WTC11 (cell line): ENCODE data around the gene STAB1. TPM values are rescaled to one million over a fixed set of nuclear protein-coding genes. Genes with fewer than 3 reads are reported as not detected.

Source experiments
- ATAC-seq: fragments of 200-7000 bp; cut with Tn5 transposase; 2 replicates; pipeline ENCODE4 v1.10.0; 2021; ENCODE audit warnings: mild to moderate bottlenecking, moderate library complexity
- CTCF ChIA-PET: fragments of 300-600 bp; sonication (Branson Sonifier 250); formaldehyde crosslinking; loops from one replicate; lab custom pipeline; 2021; ENCODE audit warnings: antibody characterized with exemption; lab: Charles Lee
- POLR2A ChIA-PET: fragments of 350-600 bp; sonication (Branson Sonifier 250); formaldehyde crosslinking; loops from one replicate; lab custom pipeline; 2021; ENCODE audit warnings: antibody characterized with exemption; lab: Charles Lee
- DNase-seq: peaks from one replicate; pipeline ENCODE4 v3.0.0; 2021; ENCODE audit warnings: low spot score
- H3K27ac Mint-ChIP-seq: 2 replicates; pipeline ENCODE4 v1.8.0; 2021; ENCODE audit warnings: mixed read lengths
- H3K27me3 Mint-ChIP-seq: 2 replicates; pipeline ENCODE4 v1.8.0; 2021; ENCODE audit warnings: low read depth, mild to moderate bottlenecking, moderate library complexity, mixed read lengths
- H3K36me3 Mint-ChIP-seq: 2 replicates; pipeline ENCODE4 v1.8.0; 2021; ENCODE audit warnings: mixed read lengths
- H3K4me1 Mint-ChIP-seq: 2 replicates; pipeline ENCODE4 v1.8.0; 2022; ENCODE audit warnings: mixed read lengths
- H3K4me3 Mint-ChIP-seq: 2 replicates; pipeline ENCODE4 v1.8.0; 2021; ENCODE audit warnings: mild to moderate bottlenecking, moderate library complexity, mixed read lengths
- H3K9me3 Mint-ChIP-seq: 2 replicates; pipeline ENCODE4 v1.8.0; 2021; ENCODE audit warnings: mixed read lengths
- CBFB ChIP-seq: sonication (generic); formaldehyde crosslinking; IDR thresholded peaks from 2 replicates; pipeline ENCODE4 v1.8.1; 2022; ENCODE audit warnings: mild to moderate bottlenecking, low read depth, missing genetic modification reagents
- ELF4 ChIP-seq: sonication (generic); formaldehyde crosslinking; IDR thresholded peaks from 2 replicates; pipeline ENCODE4 v1.8.1; 2022; ENCODE audit warnings: low read depth, mild to moderate bottlenecking, moderate library complexity, missing genetic modification reagents
- FOXJ3 ChIP-seq: sonication (generic); formaldehyde crosslinking; IDR thresholded peaks from 2 replicates; pipeline ENCODE4 v1.9.0; 2021; ENCODE audit warnings: missing genetic modification reagents, mild to moderate bottlenecking, borderline replicate concordance
- GABPB1 ChIP-seq: sonication (generic); formaldehyde crosslinking; IDR thresholded peaks from 2 replicates; pipeline ENCODE4 v1.8.1; 2023; ENCODE audit warnings: mild to moderate bottlenecking, missing genetic modification reagents
- IRF2 ChIP-seq: sonication (generic); formaldehyde crosslinking; IDR thresholded peaks from 2 replicates; pipeline ENCODE4 v1.8.0; 2022; ENCODE audit warnings: low read depth, missing genetic modification reagents, borderline replicate concordance
- MYBL2 ChIP-seq: sonication (generic); formaldehyde crosslinking; IDR thresholded peaks from 2 replicates; pipeline ENCODE4 v1.8.1; 2023; ENCODE audit warnings: mild to moderate bottlenecking, moderate library complexity, missing genetic modification reagents
- NFATC4 ChIP-seq: fragments of 250-450 bp; sonication (Bioruptor Pico); IDR thresholded peaks from 2 replicates; pipeline ENCODE4 v1.9.0; 2021; ENCODE audit warnings: mild to moderate bottlenecking
- RELA ChIP-seq: sonication (generic); formaldehyde crosslinking; IDR thresholded peaks from 2 replicates; pipeline ENCODE4 v1.8.1; 2022; ENCODE audit warnings: missing genetic modification reagents, mild to moderate bottlenecking, borderline replicate concordance
- ZNF396 ChIP-seq: fragments of 250-450 bp; sonication (Bioruptor Pico); IDR thresholded peaks from 2 replicates; pipeline ENCODE4 v1.8.0; 2021; ENCODE audit warnings: mild to moderate bottlenecking, moderate library complexity, borderline replicate concordance
- ZNF671 ChIP-seq: fragments of 250-450 bp; sonication (Bioruptor Pico); IDR thresholded peaks from 2 replicates; pipeline ENCODE4 v1.8.0; 2021; ENCODE audit warnings: mild to moderate bottlenecking
- total RNA-seq: library from RNA; stranded (reverse); gene quantifications from 3 replicates; pipeline ENCODE4 v1.2.3, GENCODE V29; 2021
- TF ChIP-seq, protein P1 (sequence below): fragments of 250-450 bp; sonication (Bioruptor Pico); IDR thresholded peaks from 2 replicates; pipeline ENCODE4 v1.8.0; 2021; ENCODE audit warnings: mild to moderate bottlenecking
- TF ChIP-seq, protein P2 (sequence below): sonication (generic); formaldehyde crosslinking; IDR thresholded peaks from 2 replicates; pipeline ENCODE4 v1.8.1; 2022; ENCODE audit warnings: mild to moderate bottlenecking, missing genetic modification reagents, moderate library complexity, borderline replicate concordance
- TF ChIP-seq, protein P3 (sequence below): sonication (generic); formaldehyde crosslinking; conservative IDR thresholded peaks from 2 replicates; pipeline ENCODE4 v1.8.1; 2023; ENCODE audit warnings: mild to moderate bottlenecking, low read depth, missing genetic modification reagents, moderate library complexity
- TF ChIP-seq, protein P4 (sequence below): fragments of 200-600 bp; IDR thresholded peaks from 2 replicates; pipeline ENCODE4 v1.8.0; 2022; ENCODE audit warnings: antibody characterized with exemption
- TF ChIP-seq, protein P5 (sequence below): sonication (generic); formaldehyde crosslinking; IDR thresholded peaks from 2 replicates; pipeline ENCODE4 v1.8.0; 2022; ENCODE audit warnings: missing genetic modification reagents
- TF ChIP-seq, protein P6 (sequence below): fragments of 250-450 bp; sonication (Bioruptor Pico); IDR thresholded peaks from 2 replicates; pipeline ENCODE4 v1.9.0; 2021; ENCODE audit warnings: mild to moderate bottlenecking

STAB1 gene
- total RNA-seq, 1 experiment from 2014 or later, result 1.9 TPM

DNA sequence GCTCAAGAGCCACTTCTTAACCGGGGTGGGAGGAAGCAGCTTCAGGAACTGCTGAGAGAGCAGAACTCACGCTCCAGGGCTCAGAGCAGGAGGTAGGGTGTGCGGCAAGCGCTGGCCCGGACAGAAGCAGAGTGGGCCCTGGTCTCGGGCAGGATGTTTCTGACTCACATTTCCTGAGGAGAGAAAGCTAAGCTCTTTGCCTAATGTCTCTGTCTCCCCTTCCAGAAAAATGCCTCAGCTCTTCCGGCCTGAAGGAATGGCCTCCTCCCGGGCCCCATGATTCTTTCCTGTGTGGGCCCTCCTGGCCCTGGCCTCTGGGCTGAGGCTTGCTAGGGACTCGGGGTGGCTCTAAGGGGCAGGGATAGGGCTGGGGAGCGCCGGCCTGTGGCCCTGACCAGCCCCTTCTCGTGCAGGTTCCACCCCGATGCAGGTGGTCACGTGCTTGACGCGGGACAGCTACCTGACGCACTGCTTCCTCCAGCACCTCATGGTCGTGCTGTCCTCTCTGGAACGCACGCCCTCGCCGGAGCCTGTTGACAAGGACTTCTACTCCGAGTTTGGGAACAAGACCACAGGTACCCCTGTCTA, 4.1 kb upstream of the STAB1 start:
- Mint-ChIP-seq H3K36me3 (peaks cover 20% of the 10 kb centered on the region), H3K27me3 (no peaks in the 10 kb centered on the region), H3K4me3 (no peak overlapping the region), H3K27ac (no peak overlapping the region), H3K9me3 (no peaks in the 10 kb centered on the region), H3K4me1 (no peaks in the 10 kb centered on the region)
- ChIA-PET POLR2A (no interaction called here), CTCF (interaction anchor here (1.4 to 3.6 kb wide), 2 partner anchors 9 to 19 kb away, joined by 5 to 10 read pairs; no protein-coding TSS in a partner anchor)
- TF ChIP-seq, protein P1, sequence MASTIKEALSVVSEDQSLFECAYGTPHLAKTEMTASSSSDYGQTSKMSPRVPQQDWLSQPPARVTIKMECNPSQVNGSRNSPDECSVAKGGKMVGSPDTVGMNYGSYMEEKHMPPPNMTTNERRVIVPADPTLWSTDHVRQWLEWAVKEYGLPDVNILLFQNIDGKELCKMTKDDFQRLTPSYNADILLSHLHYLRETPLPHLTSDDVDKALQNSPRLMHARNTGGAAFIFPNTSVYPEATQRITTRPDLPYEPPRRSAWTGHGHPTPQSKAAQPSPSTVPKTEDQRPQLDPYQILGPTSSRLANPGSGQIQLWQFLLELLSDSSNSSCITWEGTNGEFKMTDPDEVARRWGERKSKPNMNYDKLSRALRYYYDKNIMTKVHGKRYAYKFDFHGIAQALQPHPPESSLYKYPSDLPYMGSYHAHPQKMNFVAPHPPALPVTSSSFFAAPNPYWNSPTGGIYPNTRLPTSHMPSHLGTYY, result no peak
- no peak for TF ChIP-seq GABPB1 (CRISPR knock-in tag)
- no peak for TF ChIP-seq MYBL2 (CRISPR knock-in tag)
- no peak for TF ChIP-seq ZNF671 (CRISPR knock-in tag)
- DNase-seq (no peak), ATAC-seq (no peak)

DNA sequence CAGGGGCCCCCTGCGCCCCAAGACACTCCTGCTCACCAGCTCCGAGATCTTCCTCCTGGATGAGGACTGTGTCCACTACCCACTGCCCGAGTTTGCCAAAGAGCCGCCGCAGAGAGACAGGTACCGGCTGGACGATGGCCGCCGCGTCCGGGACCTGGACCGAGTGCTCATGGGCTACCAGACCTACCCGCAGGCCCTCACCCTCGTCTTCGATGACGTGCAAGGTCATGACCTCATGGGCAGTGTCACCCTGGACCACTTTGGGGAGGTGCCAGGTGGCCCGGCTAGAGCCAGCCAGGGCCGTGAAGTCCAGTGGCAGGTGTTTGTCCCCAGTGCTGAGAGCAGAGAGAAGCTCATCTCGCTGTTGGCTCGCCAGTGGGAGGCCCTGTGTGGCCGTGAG, 3.1 kb upstream of the STAB1 start:
- POLR2A ChIA-PET, result no interaction called here
- H3K36me3 Mint-ChIP-seq, result peaks cover 20% of the 10 kb centered on the region
- no peaks in the 10 kb centered on the region for H3K9me3 Mint-ChIP-seq
- H3K27ac Mint-ChIP-seq, result no peak overlapping the region
- ATAC-seq (no peak), DNase-seq (no peak)
- no peaks in the 10 kb centered on the region for H3K27me3 Mint-ChIP-seq
- no peak for TF ChIP-seq ELF4 (CRISPR knock-in tag)
- no peaks in the 10 kb centered on the region for H3K4me1 Mint-ChIP-seq
- no peak overlapping the region for H3K4me3 Mint-ChIP-seq
- CTCF ChIA-PET, result interaction anchor here (0.5 to 1.2 kb wide), 2 partner anchors 10 to 191 kb away, joined by 3 read pairs; no protein-coding TSS in a partner anchor

DNA sequence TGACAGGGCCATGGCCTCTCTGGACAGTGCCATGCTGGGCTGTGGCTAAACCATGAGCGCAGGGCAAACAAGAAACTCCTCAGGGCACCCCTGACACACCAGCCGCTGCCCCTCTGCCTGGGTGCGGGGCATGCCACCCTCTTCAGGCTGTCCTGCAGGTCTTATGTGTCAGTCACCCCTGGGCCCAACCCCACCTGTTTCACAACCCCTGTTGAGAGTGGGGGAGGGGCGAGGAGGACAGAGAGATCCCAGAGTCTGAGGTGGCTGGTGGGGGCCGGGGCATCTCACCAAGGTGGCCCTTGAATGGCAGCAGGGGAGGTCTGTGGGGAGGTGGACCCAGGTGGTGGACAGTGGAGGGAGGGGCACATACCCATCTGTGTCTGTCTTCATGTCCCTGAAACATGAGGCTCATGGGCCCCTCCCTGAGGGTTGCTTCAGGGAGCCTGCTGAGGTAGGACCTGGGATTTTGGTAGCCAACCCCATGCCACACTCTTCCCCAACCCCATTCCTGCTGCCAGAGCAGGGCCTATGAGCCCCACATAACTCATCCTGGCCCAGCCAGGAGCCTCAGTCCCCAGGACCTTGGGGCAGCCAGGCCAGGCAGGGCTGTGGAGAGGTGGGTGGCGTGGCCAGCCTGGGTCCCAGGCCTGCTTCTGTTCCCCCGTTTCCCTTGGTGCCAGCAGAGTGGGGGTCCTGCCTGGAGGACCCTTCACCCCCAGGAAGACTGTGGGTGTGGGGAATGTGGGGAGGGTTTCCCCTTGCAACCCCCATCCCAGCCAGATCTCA, 1.7 kb upstream of the STAB1 start:
- H3K4me1 Mint-ChIP-seq, result no peaks in the 10 kb centered on the region
- 0 out of 2 replicates have a peak, but pooled peaks have one; percentile 7 for ATAC-seq

DNA sequence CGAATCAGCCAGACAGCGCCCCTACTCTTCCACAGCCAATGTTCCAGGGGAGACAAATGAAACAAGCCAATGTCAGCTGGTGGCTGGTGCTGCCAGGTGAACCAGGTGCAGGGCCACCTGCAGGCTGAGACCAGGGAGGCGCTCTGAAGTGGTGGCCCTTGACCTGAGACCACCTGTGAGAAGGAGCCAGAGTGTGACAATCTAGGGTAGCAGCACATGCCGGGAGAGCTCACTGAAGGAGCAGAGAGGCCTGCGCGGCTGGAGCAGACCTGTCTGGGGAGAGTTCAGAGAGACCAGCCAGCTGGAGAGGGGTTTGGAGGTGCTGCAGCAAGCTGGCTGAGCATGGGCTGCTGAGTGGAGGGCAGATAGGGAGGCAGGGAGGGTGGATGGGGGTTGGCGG, 693 bp upstream of the STAB1 start:
- Mint-ChIP-seq H3K4me1 (no peaks in the 10 kb centered on the region), H3K9me3 (no peaks in the 10 kb centered on the region), H3K27ac (0 out of 2 replicates have a peak overlapping the region, but pooled peaks have one; percentile 17), H3K27me3 (no peaks in the 10 kb centered on the region), H3K36me3 (peaks cover 12% of the 10 kb centered on the region; the same call in 1 of the 2 replicates), H3K4me3 (no peak overlapping the region)
- ATAC-seq (peak; percentile 49), DNase-seq (no peak)
- POLR2A ChIA-PET, result no interaction called here
- CTCF ChIA-PET, result interaction anchor here (0.5 to 2.5 kb wide), 5 partner anchors 13 to 274 kb away, joined by 3 to 9 read pairs (median 6); no protein-coding TSS in a partner anchor
- TF ChIP-seq, protein P2, sequence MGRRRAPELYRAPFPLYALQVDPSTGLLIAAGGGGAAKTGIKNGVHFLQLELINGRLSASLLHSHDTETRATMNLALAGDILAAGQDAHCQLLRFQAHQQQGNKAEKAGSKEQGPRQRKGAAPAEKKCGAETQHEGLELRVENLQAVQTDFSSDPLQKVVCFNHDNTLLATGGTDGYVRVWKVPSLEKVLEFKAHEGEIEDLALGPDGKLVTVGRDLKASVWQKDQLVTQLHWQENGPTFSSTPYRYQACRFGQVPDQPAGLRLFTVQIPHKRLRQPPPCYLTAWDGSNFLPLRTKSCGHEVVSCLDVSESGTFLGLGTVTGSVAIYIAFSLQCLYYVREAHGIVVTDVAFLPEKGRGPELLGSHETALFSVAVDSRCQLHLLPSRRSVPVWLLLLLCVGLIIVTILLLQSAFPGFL (CRISPR knock-in tag), result no peak
- TF ChIP-seq, protein P3, sequence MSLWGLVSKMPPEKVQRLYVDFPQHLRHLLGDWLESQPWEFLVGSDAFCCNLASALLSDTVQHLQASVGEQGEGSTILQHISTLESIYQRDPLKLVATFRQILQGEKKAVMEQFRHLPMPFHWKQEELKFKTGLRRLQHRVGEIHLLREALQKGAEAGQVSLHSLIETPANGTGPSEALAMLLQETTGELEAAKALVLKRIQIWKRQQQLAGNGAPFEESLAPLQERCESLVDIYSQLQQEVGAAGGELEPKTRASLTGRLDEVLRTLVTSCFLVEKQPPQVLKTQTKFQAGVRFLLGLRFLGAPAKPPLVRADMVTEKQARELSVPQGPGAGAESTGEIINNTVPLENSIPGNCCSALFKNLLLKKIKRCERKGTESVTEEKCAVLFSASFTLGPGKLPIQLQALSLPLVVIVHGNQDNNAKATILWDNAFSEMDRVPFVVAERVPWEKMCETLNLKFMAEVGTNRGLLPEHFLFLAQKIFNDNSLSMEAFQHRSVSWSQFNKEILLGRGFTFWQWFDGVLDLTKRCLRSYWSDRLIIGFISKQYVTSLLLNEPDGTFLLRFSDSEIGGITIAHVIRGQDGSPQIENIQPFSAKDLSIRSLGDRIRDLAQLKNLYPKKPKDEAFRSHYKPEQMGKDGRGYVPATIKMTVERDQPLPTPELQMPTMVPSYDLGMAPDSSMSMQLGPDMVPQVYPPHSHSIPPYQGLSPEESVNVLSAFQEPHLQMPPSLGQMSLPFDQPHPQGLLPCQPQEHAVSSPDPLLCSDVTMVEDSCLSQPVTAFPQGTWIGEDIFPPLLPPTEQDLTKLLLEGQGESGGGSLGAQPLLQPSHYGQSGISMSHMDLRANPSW (CRISPR knock-in tag), result no peak
- TF ChIP-seq FOXJ3 (CRISPR knock-in tag), result no peak
- TF ChIP-seq, protein P4, sequence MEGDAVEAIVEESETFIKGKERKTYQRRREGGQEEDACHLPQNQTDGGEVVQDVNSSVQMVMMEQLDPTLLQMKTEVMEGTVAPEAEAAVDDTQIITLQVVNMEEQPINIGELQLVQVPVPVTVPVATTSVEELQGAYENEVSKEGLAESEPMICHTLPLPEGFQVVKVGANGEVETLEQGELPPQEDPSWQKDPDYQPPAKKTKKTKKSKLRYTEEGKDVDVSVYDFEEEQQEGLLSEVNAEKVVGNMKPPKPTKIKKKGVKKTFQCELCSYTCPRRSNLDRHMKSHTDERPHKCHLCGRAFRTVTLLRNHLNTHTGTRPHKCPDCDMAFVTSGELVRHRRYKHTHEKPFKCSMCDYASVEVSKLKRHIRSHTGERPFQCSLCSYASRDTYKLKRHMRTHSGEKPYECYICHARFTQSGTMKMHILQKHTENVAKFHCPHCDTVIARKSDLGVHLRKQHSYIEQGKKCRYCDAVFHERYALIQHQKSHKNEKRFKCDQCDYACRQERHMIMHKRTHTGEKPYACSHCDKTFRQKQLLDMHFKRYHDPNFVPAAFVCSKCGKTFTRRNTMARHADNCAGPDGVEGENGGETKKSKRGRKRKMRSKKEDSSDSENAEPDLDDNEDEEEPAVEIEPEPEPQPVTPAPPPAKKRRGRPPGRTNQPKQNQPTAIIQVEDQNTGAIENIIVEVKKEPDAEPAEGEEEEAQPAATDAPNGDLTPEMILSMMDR, result no peak

More for the DNA sequence above, 1.7 kb upstream of the STAB1 start:
- POLR2A ChIA-PET, result no interaction called here
- TF ChIP-seq, protein P5, sequence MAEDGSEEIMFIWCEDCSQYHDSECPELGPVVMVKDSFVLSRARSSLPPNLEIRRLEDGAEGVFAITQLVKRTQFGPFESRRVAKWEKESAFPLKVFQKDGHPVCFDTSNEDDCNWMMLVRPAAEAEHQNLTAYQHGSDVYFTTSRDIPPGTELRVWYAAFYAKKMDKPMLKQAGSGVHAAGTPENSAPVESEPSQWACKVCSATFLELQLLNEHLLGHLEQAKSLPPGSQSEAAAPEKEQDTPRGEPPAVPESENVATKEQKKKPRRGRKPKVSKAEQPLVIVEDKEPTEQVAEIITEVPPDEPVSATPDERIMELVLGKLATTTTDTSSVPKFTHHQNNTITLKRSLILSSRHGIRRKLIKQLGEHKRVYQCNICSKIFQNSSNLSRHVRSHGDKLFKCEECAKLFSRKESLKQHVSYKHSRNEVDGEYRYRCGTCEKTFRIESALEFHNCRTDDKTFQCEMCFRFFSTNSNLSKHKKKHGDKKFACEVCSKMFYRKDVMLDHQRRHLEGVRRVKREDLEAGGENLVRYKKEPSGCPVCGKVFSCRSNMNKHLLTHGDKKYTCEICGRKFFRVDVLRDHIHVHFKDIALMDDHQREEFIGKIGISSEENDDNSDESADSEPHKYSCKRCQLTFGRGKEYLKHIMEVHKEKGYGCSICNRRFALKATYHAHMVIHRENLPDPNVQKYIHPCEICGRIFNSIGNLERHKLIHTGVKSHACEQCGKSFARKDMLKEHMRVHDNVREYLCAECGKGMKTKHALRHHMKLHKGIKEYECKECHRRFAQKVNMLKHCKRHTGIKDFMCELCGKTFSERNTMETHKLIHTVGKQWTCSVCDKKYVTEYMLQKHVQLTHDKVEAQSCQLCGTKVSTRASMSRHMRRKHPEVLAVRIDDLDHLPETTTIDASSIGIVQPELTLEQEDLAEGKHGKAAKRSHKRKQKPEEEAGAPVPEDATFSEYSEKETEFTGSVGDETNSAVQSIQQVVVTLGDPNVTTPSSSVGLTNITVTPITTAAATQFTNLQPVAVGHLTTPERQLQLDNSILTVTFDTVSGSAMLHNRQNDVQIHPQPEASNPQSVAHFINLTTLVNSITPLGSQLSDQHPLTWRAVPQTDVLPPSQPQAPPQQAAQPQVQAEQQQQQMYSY (CRISPR knock-in tag), result no peak
- TF ChIP-seq NFATC4 (CRISPR knock-in tag), result no peak
- TF ChIP-seq RELA, result no peak
- TF ChIP-seq, protein P6, sequence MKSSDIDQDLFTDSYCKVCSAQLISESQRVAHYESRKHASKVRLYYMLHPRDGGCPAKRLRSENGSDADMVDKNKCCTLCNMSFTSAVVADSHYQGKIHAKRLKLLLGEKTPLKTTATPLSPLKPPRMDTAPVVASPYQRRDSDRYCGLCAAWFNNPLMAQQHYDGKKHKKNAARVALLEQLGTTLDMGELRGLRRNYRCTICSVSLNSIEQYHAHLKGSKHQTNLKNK (CRISPR knock-in tag), result no peak
- TF ChIP-seq CBFB (CRISPR knock-in tag), result no peak
- no peak for TF ChIP-seq IRF2
- TF ChIP-seq ZNF396, result no peak
- TF ChIP-seq, all 79 proteins: peak for 0
- Mint-ChIP-seq H3K4me3 (no peak overlapping the region), H3K9me3 (no peaks in the 10 kb centered on the region), H3K36me3 (peaks cover 12% of the 10 kb centered on the region; the same call in 1 of the 2 replicates), H3K27me3 (no peaks in the 10 kb centered on the region), H3K27ac (no peak overlapping the region)
- CTCF ChIA-PET, result interaction anchor here (1.8 kb wide), 2 partner anchors 12 to 273 kb away, joined by 6 to 7 read pairs; no protein-coding TSS in a partner anchor
- DNase-seq, result no peak
